ENCODE measurements around the gene GPATCH11.

Gene GPATCH11

DNA sequence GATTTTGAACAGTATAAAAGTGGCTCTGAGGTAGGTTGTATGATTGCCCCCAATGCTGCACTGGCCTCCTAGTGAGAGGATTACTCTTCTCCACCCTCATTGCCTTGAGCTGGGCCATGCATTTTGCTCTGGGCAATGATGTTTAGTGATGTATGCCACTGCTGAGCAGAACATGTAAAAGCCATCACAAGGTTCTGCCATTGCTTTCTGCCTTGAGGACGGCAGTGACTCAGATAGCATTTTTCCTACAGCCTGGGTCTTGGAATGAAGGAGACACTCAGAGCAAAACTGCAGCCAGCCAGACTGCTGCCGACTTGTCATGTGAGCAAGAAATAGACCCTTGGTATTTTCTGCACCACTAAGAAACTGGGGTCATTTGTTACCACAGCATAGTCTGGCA, 27.6 kb downstream of the GPATCH11 start:
- POLR2A ChIA-PET = no interaction called here
- H3K4me3 ChIP-seq (ENCODE audit: low read depth, low read length) = no peak overlapping the region
- DNase-seq (ENCODE audit: low read depth, low spot score) = no peak
- CTCF ChIA-PET = no interaction called here
- TF ChIP-seq CTCF (IDR thresholded peaks at IDR 0.05; ENCODE audit: insufficient read depth, low read length, missing control alignments) = no peak

GRCh38 chr2:37117566-37117965, 33.2 kb downstream of the GPATCH11 start:
- no peak for DNase-seq (ENCODE audit: low read depth, low spot score)
- H3K4me3 ChIP-seq (ENCODE audit: low read depth, low read length) = no peak overlapping the region
- POLR2A ChIA-PET = no interaction called here
- no peak for TF ChIP-seq CTCF (IDR thresholded peaks at IDR 0.05; ENCODE audit: insufficient read depth, low read length, missing control alignments)
- CTCF ChIA-PET = no interaction called here

- POLR2A ChIA-PET = no interaction called here
- CTCF ChIA-PET = interaction anchor here (1.4 kb wide), 1 partner anchor 9 kb away, joined by 5 read pairs; no protein-coding TSS in a partner anchor
- no peak for DNase-seq (ENCODE audit: low read depth, low spot score)
- TF ChIP-seq CTCF (IDR thresholded peaks at IDR 0.05; ENCODE audit: insufficient read depth, low read length, missing control alignments) = no peak
- H3K4me3 ChIP-seq (ENCODE audit: low read depth, low read length) = no peak overlapping the region
Observed at GRCh38 chr2:37119157-37119556, 34.8 kb downstream of the GPATCH11 start.

DNA sequence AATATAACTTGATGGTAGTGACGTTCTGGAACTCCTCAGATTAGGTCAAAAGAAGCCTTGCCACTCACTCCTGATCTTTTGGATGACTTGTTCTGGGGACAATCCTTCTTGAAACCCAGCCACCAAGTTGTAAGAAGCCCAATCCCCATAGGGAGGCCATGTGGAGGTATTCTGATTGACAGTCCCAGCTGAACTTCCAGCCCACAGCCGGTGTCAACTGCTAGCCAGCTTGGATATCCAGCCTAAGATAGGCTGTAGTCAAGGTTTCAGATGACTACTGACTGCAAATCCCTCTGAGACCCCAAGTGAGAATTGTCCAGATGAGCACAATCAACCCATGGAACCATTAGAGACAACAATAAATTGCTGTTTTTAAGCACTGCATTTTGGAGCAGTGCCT, 41.1 kb downstream of the GPATCH11 start:
- no peak overlapping the region for H3K4me3 ChIP-seq (ENCODE audit: low read depth, low read length)
- POLR2A ChIA-PET = no interaction called here
- TF ChIP-seq CTCF (IDR thresholded peaks at IDR 0.05; ENCODE audit: insufficient read depth, low read length, missing control alignments) = no peak
- CTCF ChIA-PET = no interaction called here
- DNase-seq (ENCODE audit: low read depth, low spot score) = no peak

GRCh38 chr2:37132914-37133313, 48.6 kb downstream of the GPATCH11 start:
- no peak overlapping the region for H3K4me3 ChIP-seq (ENCODE audit: low read depth, low read length)
- no peak for TF ChIP-seq CTCF (IDR thresholded peaks at IDR 0.05; ENCODE audit: insufficient read depth, low read length, missing control alignments)
- CTCF ChIA-PET = no interaction called here
- DNase-seq (ENCODE audit: low read depth, low spot score) = no peak
- POLR2A ChIA-PET = no interaction called here

- no peak for TF ChIP-seq CTCF (IDR thresholded peaks at IDR 0.05; ENCODE audit: insufficient read depth, low read length, missing control alignments)
- no peak overlapping the region for H3K4me3 ChIP-seq (ENCODE audit: low read depth, low read length)
- ChIA-PET CTCF (no interaction called here), POLR2A (no interaction called here)
- no peak for DNase-seq (ENCODE audit: low read depth, low spot score)
Observed at GRCh38 chr2:37142546-37142945, 58.2 kb downstream of the GPATCH11 start.

All from AG04449 (cell line).